ENCODE data around the gene KRTAP10-7.
"Not testable (repeated sequence)": the region's sequence is repeated elsewhere in the genome, so short reads cannot be mapped to it uniquely, and the experiment has no call there.

Gene KRTAP10-7

DNA sequence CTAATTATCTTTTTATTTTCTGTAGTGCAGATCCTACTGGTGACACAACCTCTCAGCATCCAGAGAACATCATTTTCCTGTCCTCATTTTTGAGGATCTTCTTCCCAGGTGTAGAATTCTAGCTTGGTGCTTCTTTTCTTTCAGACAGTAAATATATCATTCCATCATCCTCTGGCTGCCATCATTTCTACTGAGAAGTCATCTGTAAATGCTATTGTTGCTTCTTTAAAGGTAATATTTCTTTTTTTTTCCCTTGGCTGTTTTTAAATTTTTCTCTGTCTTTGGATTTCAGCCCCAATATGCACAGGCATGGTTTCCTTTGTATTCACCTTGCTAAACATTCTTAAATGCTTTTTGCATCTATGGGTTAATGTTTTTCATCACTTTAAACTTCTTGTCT is 23.2 kb downstream of the KRTAP10-7 start:
- TF ChIP-seq, protein P1, sequence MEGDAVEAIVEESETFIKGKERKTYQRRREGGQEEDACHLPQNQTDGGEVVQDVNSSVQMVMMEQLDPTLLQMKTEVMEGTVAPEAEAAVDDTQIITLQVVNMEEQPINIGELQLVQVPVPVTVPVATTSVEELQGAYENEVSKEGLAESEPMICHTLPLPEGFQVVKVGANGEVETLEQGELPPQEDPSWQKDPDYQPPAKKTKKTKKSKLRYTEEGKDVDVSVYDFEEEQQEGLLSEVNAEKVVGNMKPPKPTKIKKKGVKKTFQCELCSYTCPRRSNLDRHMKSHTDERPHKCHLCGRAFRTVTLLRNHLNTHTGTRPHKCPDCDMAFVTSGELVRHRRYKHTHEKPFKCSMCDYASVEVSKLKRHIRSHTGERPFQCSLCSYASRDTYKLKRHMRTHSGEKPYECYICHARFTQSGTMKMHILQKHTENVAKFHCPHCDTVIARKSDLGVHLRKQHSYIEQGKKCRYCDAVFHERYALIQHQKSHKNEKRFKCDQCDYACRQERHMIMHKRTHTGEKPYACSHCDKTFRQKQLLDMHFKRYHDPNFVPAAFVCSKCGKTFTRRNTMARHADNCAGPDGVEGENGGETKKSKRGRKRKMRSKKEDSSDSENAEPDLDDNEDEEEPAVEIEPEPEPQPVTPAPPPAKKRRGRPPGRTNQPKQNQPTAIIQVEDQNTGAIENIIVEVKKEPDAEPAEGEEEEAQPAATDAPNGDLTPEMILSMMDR (IDR thresholded peaks at IDR 0.05; ENCODE audit: low read depth, low read length): no peak
- in situ Hi-C loops (cut with HindIII; ENCODE audit: low sequenced_read_pairs): no loop called here
- H3K4me3 ChIP-seq (ENCODE audit: low read depth, low read length): no peak overlapping the region
- no peak for DNase-seq (ENCODE audit: low read depth, low spot score)

DNA sequence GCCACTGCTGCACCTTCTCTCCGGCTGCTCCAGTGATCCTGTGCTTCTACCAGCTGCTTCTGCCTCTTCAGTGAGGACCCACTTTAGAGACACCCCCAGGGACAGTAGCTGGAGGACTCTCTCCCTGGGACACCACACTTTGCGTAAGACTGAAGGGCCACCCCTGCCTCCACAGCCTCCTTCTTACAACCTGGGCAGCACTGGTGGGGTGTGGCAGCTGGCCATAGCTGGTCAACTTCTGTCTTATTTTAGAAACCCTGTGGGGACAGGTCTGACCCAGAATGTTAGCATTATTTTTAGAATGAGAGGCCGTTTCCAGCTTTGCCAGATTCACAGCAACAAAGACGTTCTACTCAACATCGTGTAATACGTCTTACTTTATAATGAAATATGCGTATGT is 25.4 kb downstream of the KRTAP10-7 start:
- no peak overlapping the region for H3K4me3 ChIP-seq (ENCODE audit: low read depth, low read length)
- in situ Hi-C loops (cut with HindIII; ENCODE audit: low sequenced_read_pairs): no loop called here
- TF ChIP-seq, protein P1 (IDR thresholded peaks at IDR 0.05; ENCODE audit: low read depth, low read length): no peak
- no peak for DNase-seq (ENCODE audit: low read depth, low spot score)

DNA sequence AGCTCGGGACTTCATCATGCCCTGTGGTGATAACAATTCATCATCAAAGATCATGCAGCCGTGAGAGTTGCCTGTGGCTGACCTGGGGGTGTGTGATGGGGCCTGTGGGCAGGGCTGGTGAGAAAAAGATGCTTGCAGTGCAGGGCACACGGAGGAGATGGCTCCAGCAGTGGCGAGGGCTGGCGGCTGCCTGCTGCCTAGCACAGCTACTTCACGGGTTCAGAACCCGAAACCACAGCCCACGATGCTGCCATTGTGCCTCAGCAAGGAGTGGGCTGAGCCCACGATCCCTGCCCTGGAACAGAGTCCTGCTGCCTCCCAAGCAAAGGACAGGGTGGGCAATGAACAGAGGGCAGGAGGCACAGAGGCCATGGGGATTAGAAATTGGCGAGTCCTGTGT is 25.9 kb downstream of the KRTAP10-7 start:
- no peak for DNase-seq (ENCODE audit: low read depth, low spot score)
- TF ChIP-seq, protein P1 (IDR thresholded peaks at IDR 0.05; ENCODE audit: low read depth, low read length): no peak
- no peak overlapping the region for H3K4me3 ChIP-seq (ENCODE audit: low read depth, low read length)
- in situ Hi-C loops (cut with HindIII; ENCODE audit: low sequenced_read_pairs): no loop called here

DNA sequence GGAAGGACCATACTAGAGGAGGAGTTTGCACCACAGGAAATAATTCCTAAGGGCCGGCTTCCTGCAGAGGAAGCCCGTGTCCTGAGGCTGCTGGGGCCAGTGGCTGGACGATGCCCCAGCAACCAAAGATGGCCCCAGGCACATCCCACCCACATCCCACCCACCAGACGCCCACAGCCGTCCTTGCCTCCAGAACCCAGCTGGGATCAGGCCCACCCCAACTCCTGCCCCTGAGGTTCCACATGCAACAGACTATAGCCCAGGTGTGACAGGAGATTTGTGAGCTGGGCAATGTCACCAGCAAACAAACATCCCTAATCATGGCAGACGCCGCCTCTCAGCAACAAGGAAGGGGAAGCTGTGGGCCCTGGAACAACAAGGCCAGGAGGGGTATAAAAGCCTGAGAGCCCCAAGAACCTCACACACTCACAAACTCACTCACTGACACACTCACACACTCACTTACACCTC is 26.3 kb downstream of the KRTAP10-7 start, which contains the start of gene KRTAP10-9:
Gene KRTAP10-9, plus strand, starts transcription at position 421 of the 471 bp plus-strand sequence. CDS start 79 bp downstream, outside the sequence.
- DNase-seq (ENCODE audit: low read depth, low spot score): no peak
- in situ Hi-C loops (cut with HindIII; ENCODE audit: low sequenced_read_pairs): no loop called here
- TF ChIP-seq, protein P1 (IDR thresholded peaks at IDR 0.05; ENCODE audit: low read depth, low read length): no peak
- no peak within 1 kb of the TSS for H3K4me3 ChIP-seq (ENCODE audit: low read depth, low read length)

DNA sequence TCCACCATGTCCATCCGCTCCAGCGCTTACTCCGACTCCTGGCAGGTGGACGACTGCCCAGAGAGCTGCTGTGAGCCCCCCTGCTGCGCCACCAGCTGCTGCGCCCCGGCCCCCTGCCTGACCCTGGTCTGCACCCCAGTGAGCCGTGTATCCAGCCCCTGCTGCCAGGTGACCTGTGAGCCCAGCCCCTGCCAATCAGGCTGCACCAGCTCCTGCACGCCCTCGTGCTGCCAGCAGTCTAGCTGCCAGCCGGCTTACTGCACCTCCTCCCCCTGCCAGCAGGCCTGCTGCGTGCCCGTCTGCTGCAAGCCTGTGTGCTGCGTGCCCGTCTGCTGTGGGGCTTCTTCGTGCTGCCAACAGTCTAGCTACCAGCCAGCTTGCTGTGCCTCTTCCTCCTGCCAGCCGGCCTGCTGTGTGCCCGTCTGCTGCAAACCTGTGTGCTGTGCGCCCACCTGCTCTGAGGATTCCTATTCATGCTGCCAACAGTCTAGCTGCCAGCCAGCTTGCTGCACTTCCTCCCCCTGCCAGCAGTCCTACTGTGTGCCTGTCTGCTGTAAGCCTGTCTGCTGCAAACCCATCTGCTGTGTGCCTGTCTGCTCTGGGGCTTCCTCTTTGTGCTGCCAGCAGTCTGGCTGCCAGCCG is 26.9 kb downstream of the KRTAP10-7 start:
- in situ Hi-C loops (cut with HindIII; ENCODE audit: low sequenced_read_pairs); H3K4me3 ChIP-seq (ENCODE audit: low read depth, low read length); DNase-seq (ENCODE audit: low read depth, low spot score): not testable (repeated sequence)

DNA sequence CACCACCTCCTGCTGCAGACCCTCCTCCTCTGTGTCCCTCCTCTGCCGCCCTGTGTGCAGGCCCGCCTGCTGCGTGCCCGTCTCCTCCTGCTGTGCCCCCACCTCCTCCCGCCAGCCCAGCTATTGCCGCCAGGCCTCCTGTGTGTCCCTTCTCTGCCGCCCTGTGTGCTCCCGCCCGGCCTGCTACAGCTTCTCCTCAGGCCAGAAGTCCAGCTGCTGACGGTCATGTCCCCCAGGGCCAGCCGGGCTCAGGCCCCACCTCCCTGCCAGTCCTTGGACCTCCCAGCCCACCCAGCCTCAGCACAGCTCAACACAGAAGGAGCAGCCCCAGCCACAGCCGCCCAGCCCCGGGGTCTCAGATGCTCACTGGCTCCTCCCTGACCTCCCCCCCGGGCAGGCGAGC is 27.4 kb downstream of the KRTAP10-7 start:
- H3K4me3 ChIP-seq (ENCODE audit: low read depth, low read length); in situ Hi-C loops (cut with HindIII; ENCODE audit: low sequenced_read_pairs); DNase-seq (ENCODE audit: low read depth, low spot score): not testable (repeated sequence)

DNA sequence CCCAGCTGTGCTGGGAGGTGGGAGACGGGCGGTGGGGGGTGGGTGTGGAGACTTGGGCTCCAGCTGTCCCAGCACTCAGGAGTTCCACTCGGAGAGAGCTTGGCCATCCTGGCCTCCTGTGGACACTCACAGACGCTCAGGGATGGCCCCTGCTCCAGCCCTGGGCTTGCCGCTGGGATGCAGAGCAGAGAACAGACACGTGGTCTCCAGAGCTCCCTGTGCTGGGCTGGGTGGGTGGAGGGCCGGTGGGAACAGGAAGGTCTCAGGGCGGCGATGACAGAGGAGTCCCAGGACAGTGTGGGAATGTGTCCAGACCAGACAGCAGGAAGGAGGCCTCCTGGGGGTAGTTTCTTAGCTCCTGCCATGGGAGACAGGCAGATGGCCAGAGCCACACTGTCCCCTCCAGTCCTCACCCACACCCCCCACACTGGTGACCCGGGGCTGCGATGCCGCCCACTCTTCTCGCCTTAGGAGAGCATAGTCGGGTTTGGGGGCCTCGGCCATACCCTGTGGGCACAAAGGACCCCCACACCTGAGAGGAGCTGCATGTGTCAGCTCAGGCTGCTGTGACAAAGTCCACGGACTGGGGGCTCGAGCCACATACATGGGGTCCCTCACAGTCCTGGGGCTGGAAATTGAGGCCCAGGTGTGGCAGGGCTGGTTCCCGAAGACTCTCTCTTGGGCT is 28.5 kb downstream of the KRTAP10-7 start:
- in situ Hi-C loops (cut with HindIII; ENCODE audit: low sequenced_read_pairs): no loop called here
- H3K4me3 ChIP-seq (ENCODE audit: low read depth, low read length): no peak overlapping the region
- no peak for DNase-seq (ENCODE audit: low read depth, low spot score)
- TF ChIP-seq, protein P1 (IDR thresholded peaks at IDR 0.05; ENCODE audit: low read depth, low read length): no peak
